Measurements from ENCODE around the gene PEMT. TPM values are rescaled to one million over a fixed set of nuclear protein-coding genes. Genes with fewer than 3 reads are reported as not detected.
A peak's percentile ranks its signal among the peaks of the same experiment; 100 is the strongest.

The PEMT gene
- total and polyA plus RNA-seq, 2 of the 4 experiments (the other 2 are of a cell fraction): 23.3 to 49.5 TPM

DNA sequence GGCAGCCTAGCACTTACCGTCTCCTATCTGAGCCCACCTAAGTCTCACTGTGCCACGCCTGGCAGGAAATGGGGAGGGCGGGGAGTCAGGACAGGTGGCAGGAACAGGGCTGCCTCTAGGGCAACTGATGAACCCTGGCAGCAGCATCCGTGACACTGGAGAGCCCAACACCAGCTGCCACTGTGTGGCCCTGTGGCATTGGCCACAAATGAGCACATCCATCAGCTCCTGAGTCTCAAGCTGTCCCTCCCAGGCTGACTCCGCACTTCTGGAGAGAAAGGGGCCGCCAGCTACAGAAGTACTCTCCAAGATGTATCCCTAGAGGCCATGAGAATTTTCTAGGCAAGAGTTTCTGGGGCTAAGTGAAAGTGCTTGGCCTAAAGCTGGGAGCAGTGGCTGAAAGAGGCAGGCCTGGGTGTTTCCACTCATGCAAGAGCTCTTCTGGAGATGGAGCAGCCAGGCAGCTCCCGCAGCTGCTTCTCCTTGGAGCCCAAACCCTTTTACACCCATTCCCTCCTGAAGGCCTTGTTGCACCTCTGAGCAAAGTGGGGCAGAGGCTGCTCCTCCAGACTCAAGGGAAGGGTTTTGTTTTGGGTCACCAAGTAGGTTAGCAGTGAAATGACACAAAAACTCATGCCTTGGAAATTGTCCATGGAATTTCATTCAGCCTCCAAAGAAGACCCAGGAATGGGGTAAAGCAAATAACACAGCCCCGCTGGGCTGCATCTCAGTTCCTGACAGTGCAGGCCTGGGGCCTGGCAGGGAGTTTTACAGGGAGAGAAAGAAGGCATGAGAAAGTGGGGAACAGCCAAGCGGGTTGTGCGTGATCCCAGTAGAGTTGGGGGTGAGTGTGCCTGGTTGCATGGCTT, 25.8 kb downstream of the PEMT start:
- Histone ChIP-seq H3K27me3 (ENCODE audit: control insufficient read depth, insufficient read depth, low read length) (no peaks in the 10 kb centered on the region), H3K14ac (replicated peaks; ENCODE audit: low read depth, low read length) (no peak overlapping the region), H2BK15ac (ENCODE audit: low read depth, low read length) (no peak overlapping the region), H3K36me3 (ENCODE audit: control insufficient read depth, insufficient read depth, low read length) (no peaks in the 10 kb centered on the region), H3K4me3 (ENCODE audit: insufficient read depth, low read depth, low read length) (no peak overlapping the region), H3K4me2 (ENCODE audit: low read depth, low read length) (no peak overlapping the region), H4K8ac (ENCODE audit: low read depth in 2 of 2, low read length in 2 of 2) (no peak overlapping the region), H2AK5ac (ENCODE audit: low read depth, low read length) (no peak overlapping the region), H2AFZ (replicated peaks; ENCODE audit: low read length, poor library complexity) (peak overlapping the region; percentile 14), H3K56ac (ENCODE audit: extremely low read depth, insufficient read depth, low read length) (no peak overlapping the region), H3K4me1 (ENCODE audit: control insufficient read depth, insufficient read depth, low read length) (peaks cover 2% of the 10 kb centered on the region; the same call in 1 of the 2 replicates), H2BK5ac (ENCODE audit: low read depth, low read length, poor library complexity, severe bottlenecking) (no peak overlapping the region), H4K5ac (ENCODE audit: low read depth, low read length) (no peak overlapping the region), H3K23ac (ENCODE audit: low read depth, low read length) (no peak overlapping the region), H3K9ac (ENCODE audit: low read depth, low read length) (no peak overlapping the region), H2AK9ac (replicated peaks; ENCODE audit: low read depth, low read length, poor library complexity) (no peak overlapping the region), H4K91ac (ENCODE audit: insufficient read depth, low read depth, low read length) (no peak overlapping the region), H3K9me3 (ENCODE audit: control insufficient read depth, insufficient read depth, low read length) (no peaks in the 10 kb centered on the region), H2BK20ac (ENCODE audit: low read depth, low read length) (no peak overlapping the region), H3K9me1 (ENCODE audit: insufficient read depth, low read length) (no peaks in the 10 kb centered on the region; the same call in 1 of the 2 replicates), H2BK120ac (ENCODE audit: low read depth, low read length) (no peak overlapping the region), H3K27ac (ENCODE audit: insufficient read depth, low read length) (no peak overlapping the region), H3K79me1 (ENCODE audit: low read depth in 1 of 2, low read length in 2 of 2) (no peaks in the 10 kb centered on the region; a peak in 1 of 4 replicates), H4K20me1 (ENCODE audit: insufficient read depth, low read length) (peaks cover 22% of the 10 kb centered on the region; the same call in 1 of the 2 replicates), H3K18ac (ENCODE audit: low read depth, low read length) (no peak overlapping the region), H3K4ac (ENCODE audit: low read depth, low read length) (no peak overlapping the region)
- in situ Hi-C loops (cut with MboI; ENCODE audit: low sequenced_read_pairs) (loop anchor here (5.0 kb wide), 1 partner anchor 63 kb away; no protein-coding TSS in a partner anchor), dilution Hi-C loops (cut with HindIII; ENCODE audit: low sequenced_read_pairs, unreplicated experiment) (no loop called here), intact Hi-C loops (cut with micrococcal nuclease) (no loop called here)
- DNase-seq (no peak), ATAC-seq (ENCODE audit: low read depth) (peak; percentile 35; the same call in 1 of the 2 replicates)
- BruUV-seq (replicated peaks): no TSS peak
- CTCF ChIA-PET: interaction anchor here (0.6 to 1.1 kb wide), 2 partner anchors 18 to 48 kb away, joined by 4 read pairs; no protein-coding TSS in a partner anchor
- POLR2A ChIA-PET (ENCODE audit: unreplicated experiment): no interaction called here
- 80% methylated on average over 1 of the region's 10 CpGs; no CpG with 5 or more reads in 1 of the 2 experiments for WGBS, 2 experiments (ENCODE audit: extremely low coverage in 2 of 2, insufficient read length in 1 of 2)
- TF ChIP-seq MAZ (IDR thresholded peaks at IDR 0.05; ENCODE audit: borderline replicate concordance, low read depth, low read length) (no peak), MAFK (IDR thresholded peaks at IDR 0.05; ENCODE audit: low read depth, low read length) (no peak), BHLHE40 (IDR thresholded peaks at IDR 0.05; ENCODE audit: low read depth, low read length) (no peak), MXI1 (IDR thresholded peaks at IDR 0.05; ENCODE audit: borderline replicate concordance, low read depth, low read length) (no peak), RFX5 (IDR thresholded peaks at IDR 0.05; ENCODE audit: low read depth, low read length) (no peak), CEBPB (IDR thresholded peaks at IDR 0.05; ENCODE audit: low read depth, low read length) (no peak), POLR2A (IDR thresholded peaks at IDR 0.05; ENCODE audit: low read depth, low read length) (no peak), FOS (IDR thresholded peaks at IDR 0.05; ENCODE audit: low read depth, low read length) (no peak), NFE2L2 (IDR thresholded peaks at IDR 0.05; ENCODE audit: low read depth, low read length) (no peak), RCOR1 (IDR thresholded peaks at IDR 0.05; ENCODE audit: insufficient replicate concordance, low read length) (no peak), RAD21 (IDR thresholded peaks at IDR 0.05; ENCODE audit: low read length) (no peak)
- TF ChIP-seq, protein P1, sequence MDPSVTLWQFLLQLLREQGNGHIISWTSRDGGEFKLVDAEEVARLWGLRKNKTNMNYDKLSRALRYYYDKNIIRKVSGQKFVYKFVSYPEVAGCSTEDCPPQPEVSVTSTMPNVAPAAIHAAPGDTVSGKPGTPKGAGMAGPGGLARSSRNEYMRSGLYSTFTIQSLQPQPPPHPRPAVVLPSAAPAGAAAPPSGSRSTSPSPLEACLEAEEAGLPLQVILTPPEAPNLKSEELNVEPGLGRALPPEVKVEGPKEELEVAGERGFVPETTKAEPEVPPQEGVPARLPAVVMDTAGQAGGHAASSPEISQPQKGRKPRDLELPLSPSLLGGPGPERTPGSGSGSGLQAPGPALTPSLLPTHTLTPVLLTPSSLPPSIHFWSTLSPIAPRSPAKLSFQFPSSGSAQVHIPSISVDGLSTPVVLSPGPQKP (IDR thresholded peaks at IDR 0.05; ENCODE audit: borderline replicate concordance, low read depth, low read length): no peak
- TF ChIP-seq, protein P2, sequence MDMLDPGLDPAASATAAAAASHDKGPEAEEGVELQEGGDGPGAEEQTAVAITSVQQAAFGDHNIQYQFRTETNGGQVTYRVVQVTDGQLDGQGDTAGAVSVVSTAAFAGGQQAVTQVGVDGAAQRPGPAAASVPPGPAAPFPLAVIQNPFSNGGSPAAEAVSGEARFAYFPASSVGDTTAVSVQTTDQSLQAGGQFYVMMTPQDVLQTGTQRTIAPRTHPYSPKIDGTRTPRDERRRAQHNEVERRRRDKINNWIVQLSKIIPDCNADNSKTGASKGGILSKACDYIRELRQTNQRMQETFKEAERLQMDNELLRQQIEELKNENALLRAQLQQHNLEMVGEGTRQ (IDR thresholded peaks at IDR 0.05; ENCODE audit: low read depth, low read length): no peak
- TF ChIP-seq, protein P3, sequence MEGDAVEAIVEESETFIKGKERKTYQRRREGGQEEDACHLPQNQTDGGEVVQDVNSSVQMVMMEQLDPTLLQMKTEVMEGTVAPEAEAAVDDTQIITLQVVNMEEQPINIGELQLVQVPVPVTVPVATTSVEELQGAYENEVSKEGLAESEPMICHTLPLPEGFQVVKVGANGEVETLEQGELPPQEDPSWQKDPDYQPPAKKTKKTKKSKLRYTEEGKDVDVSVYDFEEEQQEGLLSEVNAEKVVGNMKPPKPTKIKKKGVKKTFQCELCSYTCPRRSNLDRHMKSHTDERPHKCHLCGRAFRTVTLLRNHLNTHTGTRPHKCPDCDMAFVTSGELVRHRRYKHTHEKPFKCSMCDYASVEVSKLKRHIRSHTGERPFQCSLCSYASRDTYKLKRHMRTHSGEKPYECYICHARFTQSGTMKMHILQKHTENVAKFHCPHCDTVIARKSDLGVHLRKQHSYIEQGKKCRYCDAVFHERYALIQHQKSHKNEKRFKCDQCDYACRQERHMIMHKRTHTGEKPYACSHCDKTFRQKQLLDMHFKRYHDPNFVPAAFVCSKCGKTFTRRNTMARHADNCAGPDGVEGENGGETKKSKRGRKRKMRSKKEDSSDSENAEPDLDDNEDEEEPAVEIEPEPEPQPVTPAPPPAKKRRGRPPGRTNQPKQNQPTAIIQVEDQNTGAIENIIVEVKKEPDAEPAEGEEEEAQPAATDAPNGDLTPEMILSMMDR (conservative IDR thresholded peaks at IDR 0.05; ENCODE audit: low read depth, low read length): no peak

Measured in IMR-90 (cell line).